Spleen (tissue), 11 donors: ENCODE results near the gene SLC10A3. TPM values are rescaled to one million over a fixed set of nuclear protein-coding genes. Genes with fewer than 3 reads are reported as not detected.

Source experiments
- DNase-seq: peaks from one replicate; pipeline ENCODE4 v3.0.0-alpha.2; 2020
- H3K27ac ChIP-seq, 8 donors: fragments of 200-600 bp; sonication (generic) in 7 of 8; 1 replicate in 4 of 8; 2 replicates in 4 of 8; pipeline versions ENCODE4 v1.5.0 to v1.8.0; 2016 to 2021; ENCODE audit warnings: inconsistent platforms in 4 of 8, mild to moderate bottlenecking in 4 of 8, moderate library complexity in 1 of 8
- H3K27me3 ChIP-seq, 7 donors: fragments of 200-600 bp; sonication (generic) in 6 of 7; replicated peaks in 1 of 7; 1 replicate in 4 of 7; 2 replicates in 3 of 7; pipeline versions ENCODE4 v1.5.0 to v1.8.0; 2016 to 2021; ENCODE audit warnings: inconsistent platforms in 3 of 7, mild to moderate bottlenecking in 1 of 7
- H3K36me3 ChIP-seq, 6 donors: fragments of 200-600 bp; sonication (generic) in 5 of 6; 1 replicate in 4 of 6; 2 replicates in 2 of 6; pipeline versions ENCODE4 v1.5.0 to v1.8.0; 2016 to 2021; ENCODE audit warnings: inconsistent platforms in 2 of 6
- H3K4me1 ChIP-seq, 6 donors: fragments of 200-600 bp; sonication (generic) in 5 of 6; 1 replicate in 3 of 6; 2 replicates in 3 of 6; pipeline versions ENCODE4 v1.5.0 to v1.8.0; 2016 to 2021; ENCODE audit warnings: inconsistent platforms in 3 of 6
- H3K4me3 ChIP-seq, 8 donors: fragments of 200-600 bp; sonication (generic) in 7 of 8; 1 replicate in 4 of 8; 2 replicates in 4 of 8; pipeline versions ENCODE4 v1.5.0 to v1.8.0; 2016 to 2021; ENCODE audit warnings: inconsistent platforms in 4 of 8, mild to moderate bottlenecking in 4 of 8, moderate library complexity in 2 of 8
- H3K9me3 ChIP-seq, 8 donors: fragments of 200-600 bp; sonication (generic) in 7 of 8; 1 replicate in 4 of 8; 2 replicates in 4 of 8; pipeline versions ENCODE4 v1.5.0 to v1.8.0; 2016 to 2021; ENCODE audit warnings: inconsistent platforms in 4 of 8
- POLR2A ChIP-seq, 3 donors: fragments of 450-650 bp; IDR thresholded peaks; one replicate each; pipeline ENCODE4 v1.5.1; 2017; ENCODE audit warnings: antibody characterized with exemption in 3 of 3, mild to moderate bottlenecking in 1 of 3
- POLR2AphosphoS5 ChIP-seq, 3 donors: sonication (generic); formaldehyde crosslinking; IDR thresholded peaks; one replicate each; pipeline ENCODE4 v1.5.1; 2017; ENCODE audit warnings: antibody characterized with exemption in 3 of 3
- whole genome bisulfite sequencing, 5 donors: extraction: QIAGEN DNeasy Blood & Tissue Kit in 3 of 5; methylation state at CpG; one replicate each; pipeline versions ENCODE4 v1.1.5 to v1.1.7; 2013 to 2018; 5-methylcytosine and 5-hydroxymethylcytosine counted together
- intact Hi-C: fragments of 100-400 bp; cut with DNase I; formaldehyde crosslinking; loops from one replicate; pipeline ENCODE4 v1.15.0; 2023; ENCODE audit warnings: low total_unique reads
- polyA plus RNA-seq, 3 donors: library from polyadenylated mRNA; stranded (reverse); fragments of 200-250 nt; gene quantifications; one replicate each; pipeline ENCODE4 v1.2.1, GENCODE V29; 2013
- total RNA-seq, 7 donors: library from RNA; depleted of rRNA in 3 of 7; stranded (reverse); fragments of >200 nt in 3 of 7; fragmentation: NEBNext Ultra II Directional in 4 of 7; extraction: Animal tissue kit (Norgen Biotek cat#: 25700) in 4 of 7; gene quantifications; one replicate each; pipeline versions ENCODE4 v1.1.0 to v1.2.1, GENCODE V29; 2016 to 2021
- TF ChIP-seq, protein P1 (sequence below), 11 experiments: fragments of 200-600 bp in 7 of 11; fragments of 450-650 bp in 4 of 11; sonication (generic) in 4 of 11; IDR thresholded peaks in 8 of 11; conservative IDR thresholded peaks in 3 of 11; 1 replicate in 7 of 11; 2 replicates in 4 of 11; pipeline versions ENCODE4 v1.4.0 to v1.8.0; 2016 to 2021; ENCODE audit warnings: antibody characterized with exemption in 11 of 11, inconsistent platforms in 4 of 11, mild to moderate bottlenecking in 1 of 11
- donor health status: healthy with polysubstance abuse.
- donor health status: DM: no; HTN: no; CAD: no; lungs with moderate emphysema.
- donor health status: DM: no; HTN: no; CAD: no.
- donor health status: Bipolar disorder and iron deficiency.
- donor health status: healthy.
- donor health status: DM: no; HTN: no; CAD: no.
- donor health status: DM: yes; HTN: yes; CAD: no.

The SLC10A3 gene
- total and polyA plus RNA-seq, 10 donors = 11.0 to 21.8 (median 16.8) TPM

DNA sequence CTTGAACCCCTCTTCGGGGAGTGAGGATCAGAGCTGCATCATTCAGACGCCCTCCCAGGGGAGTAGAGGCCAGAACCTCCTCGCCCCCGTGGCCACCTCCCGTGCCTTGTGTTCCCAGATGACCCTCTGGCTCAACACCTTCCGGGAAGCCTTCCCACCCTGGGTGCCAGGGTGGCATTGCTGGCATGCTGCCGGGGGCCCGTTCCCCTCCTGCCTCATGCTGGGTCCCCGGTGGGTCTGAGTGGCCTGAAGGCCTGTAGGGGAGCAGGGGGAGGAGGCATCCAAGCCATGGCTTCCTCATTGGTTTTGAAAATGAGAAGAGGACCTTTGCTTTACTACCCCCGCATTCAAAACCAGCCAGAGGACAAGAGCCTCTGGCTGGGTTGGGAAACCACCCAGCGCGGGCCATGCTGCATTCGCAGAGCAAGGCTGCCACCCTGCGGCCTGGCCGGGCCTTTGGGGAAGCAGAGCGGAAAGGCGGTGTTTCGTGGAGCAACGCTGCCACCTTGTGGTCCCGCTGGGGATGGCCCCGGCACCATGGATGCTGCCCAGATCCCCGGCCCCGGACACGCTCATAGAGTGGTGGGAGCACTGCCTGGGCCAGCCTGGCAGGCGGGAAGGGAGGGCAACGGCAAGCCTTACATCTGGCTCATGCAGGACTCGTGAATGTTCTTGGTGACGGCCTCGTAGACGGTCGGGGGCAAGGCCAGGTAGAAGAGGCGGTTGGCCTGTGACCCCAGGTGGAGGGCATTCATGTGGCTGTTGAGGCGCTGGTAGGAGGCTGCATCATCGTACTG lies 44.3 kb upstream of the SLC10A3 start:
- Histone ChIP-seq H3K36me3 (peaks cover 0 to 65% (median 21%) of the 10 kb centered on the region in 6 donors), H3K9me3 (no peaks in the 10 kb centered on the region), H3K27ac (peak overlapping the region in 6 of 8 donors; percentile 7 to 69 (median 58)), H3K4me1 (peaks cover 0 to 23% (median 7%) of the 10 kb centered on the region in 6 donors), H3K4me3 (peak overlapping the region in 1 of 8 donors; percentile 23), H3K27me3 (no peaks in the 10 kb centered on the region)
- WGBS, 5 donors = 29 to 66% (median 34%) methylated on average over 6 to 34 of the region's 34 CpGs
- intact Hi-C loops = no loop called here
- peak; percentile 98 for DNase-seq
- TF ChIP-seq, protein P1, sequence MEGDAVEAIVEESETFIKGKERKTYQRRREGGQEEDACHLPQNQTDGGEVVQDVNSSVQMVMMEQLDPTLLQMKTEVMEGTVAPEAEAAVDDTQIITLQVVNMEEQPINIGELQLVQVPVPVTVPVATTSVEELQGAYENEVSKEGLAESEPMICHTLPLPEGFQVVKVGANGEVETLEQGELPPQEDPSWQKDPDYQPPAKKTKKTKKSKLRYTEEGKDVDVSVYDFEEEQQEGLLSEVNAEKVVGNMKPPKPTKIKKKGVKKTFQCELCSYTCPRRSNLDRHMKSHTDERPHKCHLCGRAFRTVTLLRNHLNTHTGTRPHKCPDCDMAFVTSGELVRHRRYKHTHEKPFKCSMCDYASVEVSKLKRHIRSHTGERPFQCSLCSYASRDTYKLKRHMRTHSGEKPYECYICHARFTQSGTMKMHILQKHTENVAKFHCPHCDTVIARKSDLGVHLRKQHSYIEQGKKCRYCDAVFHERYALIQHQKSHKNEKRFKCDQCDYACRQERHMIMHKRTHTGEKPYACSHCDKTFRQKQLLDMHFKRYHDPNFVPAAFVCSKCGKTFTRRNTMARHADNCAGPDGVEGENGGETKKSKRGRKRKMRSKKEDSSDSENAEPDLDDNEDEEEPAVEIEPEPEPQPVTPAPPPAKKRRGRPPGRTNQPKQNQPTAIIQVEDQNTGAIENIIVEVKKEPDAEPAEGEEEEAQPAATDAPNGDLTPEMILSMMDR (IDR thresholded peaks at IDR 0.05 in 8 of 11, conservative IDR thresholded peaks at IDR 0.05 in 3 of 11) = peak; percentile 98 to 100 (median 100)
- TF ChIP-seq POLR2A (IDR thresholded peaks at IDR 0.05) (no peak), POLR2AphosphoS5 (IDR thresholded peaks at IDR 0.05) (peak; percentile 84 to 91 (median 85))

DNA sequence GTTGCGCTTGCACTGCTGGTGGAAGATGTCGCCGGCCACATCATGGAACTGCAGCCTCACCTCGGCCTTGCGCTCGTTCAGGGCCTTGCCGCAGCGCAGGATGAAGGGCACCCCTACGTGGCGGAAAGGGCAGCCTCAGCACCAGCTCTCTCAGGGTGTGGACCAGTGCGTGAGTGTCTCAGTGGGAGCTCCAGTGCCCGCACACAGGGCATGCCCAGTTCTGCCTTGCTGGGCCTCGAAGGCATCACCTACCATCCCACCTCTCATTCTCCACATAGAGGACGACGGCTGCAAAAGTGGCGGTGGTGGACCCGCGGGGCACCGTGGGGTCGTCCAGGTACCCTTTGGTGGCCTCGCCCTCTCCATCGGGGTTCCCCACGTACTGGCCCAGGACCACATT lies 42.3 kb upstream of the SLC10A3 start:
- no peak overlapping the region for H3K27ac ChIP-seq
- H3K36me3 ChIP-seq = peaks cover 0 to 59% (median 21%) of the 10 kb centered on the region in 6 donors
- no peak overlapping the region for H3K4me3 ChIP-seq
- peaks cover 0 to 17% (median 7%) of the 10 kb centered on the region in 6 donors for H3K4me1 ChIP-seq
- TF ChIP-seq POLR2A (IDR thresholded peaks at IDR 0.05) = no peak
- TF ChIP-seq, protein P1 (IDR thresholded peaks at IDR 0.05 in 8 of 11, conservative IDR thresholded peaks at IDR 0.05 in 3 of 11) = no peak
- peak in 1 of 3 donors; percentile 31 for TF ChIP-seq POLR2AphosphoS5 (IDR thresholded peaks at IDR 0.05)
- no peaks in the 10 kb centered on the region for H3K9me3 ChIP-seq
- intact Hi-C loops = no loop called here
- DNase-seq = no peak
- no peaks in the 10 kb centered on the region for H3K27me3 ChIP-seq
- 91 to 97% (median 93%) methylated on average over 16 to 23 of the region's 23 CpGs; no CpG with 5 or more reads in 1 of the 5 donors for WGBS, 5 donors

DNA sequence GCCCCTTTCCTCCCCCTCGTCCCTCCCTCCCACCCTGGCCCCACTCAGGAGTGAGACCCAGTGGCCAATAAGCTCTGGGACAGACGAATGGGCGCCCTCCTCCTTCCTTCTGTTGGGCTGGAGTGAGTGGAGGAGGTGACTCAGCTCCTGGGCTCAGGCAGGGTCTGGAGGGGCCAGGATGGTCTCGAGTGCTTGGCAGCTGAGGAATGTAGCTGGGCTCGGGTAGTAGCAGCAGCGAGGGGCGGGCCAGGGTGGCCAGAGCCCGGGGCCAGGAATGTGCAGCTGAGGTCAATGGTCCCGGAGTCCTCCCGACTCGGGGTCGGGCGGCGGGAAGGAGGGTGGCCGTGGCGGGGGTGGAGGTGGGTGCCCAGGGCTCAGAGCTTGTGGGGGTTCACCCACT lies 41.2 kb upstream of the SLC10A3 start:
- H3K36me3 ChIP-seq = peaks cover 0 to 59% (median 21%) of the 10 kb centered on the region in 6 donors
- H3K4me3 ChIP-seq = no peak overlapping the region
- no peaks in the 10 kb centered on the region for H3K9me3 ChIP-seq
- no peak overlapping the region for H3K27ac ChIP-seq
- intact Hi-C loops = no loop called here
- H3K4me1 ChIP-seq = peaks cover 0 to 28% (median 15%) of the 10 kb centered on the region in 6 donors
- no peak for TF ChIP-seq POLR2A (IDR thresholded peaks at IDR 0.05)
- TF ChIP-seq, protein P1 (IDR thresholded peaks at IDR 0.05 in 8 of 11, conservative IDR thresholded peaks at IDR 0.05 in 3 of 11) = no peak
- TF ChIP-seq POLR2AphosphoS5 (IDR thresholded peaks at IDR 0.05) = no peak
- no peak for DNase-seq
- 68 to 96% (median 80%) methylated on average over 4 to 16 of the region's 16 CpGs; no CpG with 5 or more reads in 1 of the 5 donors for whole genome bisulfite sequencing, 5 donors
- no peaks in the 10 kb centered on the region for H3K27me3 ChIP-seq

DNA sequence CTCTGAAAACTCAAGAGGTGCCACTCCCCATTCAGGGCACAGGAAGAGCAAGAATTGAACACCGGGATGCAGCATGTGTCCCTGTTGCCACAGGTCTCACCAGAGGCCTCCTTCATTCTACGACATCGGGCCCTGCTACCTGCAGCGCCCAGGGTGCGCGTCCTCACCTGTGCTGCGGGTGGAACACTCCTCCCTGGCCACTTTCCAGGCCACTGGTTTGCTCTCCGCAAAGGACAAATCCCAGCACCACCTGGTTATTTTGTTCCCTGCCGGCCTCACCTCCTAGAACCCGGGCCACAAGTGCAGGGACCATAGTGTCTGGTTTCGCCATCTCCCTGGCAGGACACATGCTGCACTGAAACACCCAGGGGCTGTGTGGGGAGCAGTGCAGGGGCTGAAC lies 39.9 kb upstream of the SLC10A3 start:
- H3K9me3 ChIP-seq = no peaks in the 10 kb centered on the region
- H3K4me1 ChIP-seq = peaks cover 0 to 24% (median 17%) of the 10 kb centered on the region in 6 donors
- H3K4me3 ChIP-seq = no peak overlapping the region
- intact Hi-C loops = no loop called here
- DNase-seq = no peak
- H3K27me3 ChIP-seq = no peaks in the 10 kb centered on the region
- TF ChIP-seq, protein P1 (IDR thresholded peaks at IDR 0.05 in 8 of 11, conservative IDR thresholded peaks at IDR 0.05 in 3 of 11) = no peak
- TF ChIP-seq POLR2AphosphoS5 (IDR thresholded peaks at IDR 0.05) = no peak
- TF ChIP-seq POLR2A (IDR thresholded peaks at IDR 0.05) = no peak
- H3K27ac ChIP-seq = no peak overlapping the region
- peaks cover 0 to 51% (median 21%) of the 10 kb centered on the region in 6 donors for H3K36me3 ChIP-seq
- WGBS, 5 donors = 87 to 97% (median 91%) methylated on average over 4 to 11 of the region's 11 CpGs
